PFSK-1 (cell line): ENCODE results near the gene LRRC72.

Experiments
- POLR2AphosphoS5 ChIP-seq: IDR thresholded peaks from 2 replicates; pipeline ENCODE4 v1.6.1; 2012; ENCODE audit warnings: low read depth, mild to moderate bottlenecking, control low read depth, low read length, moderate library complexity
- SIN3A ChIP-seq: IDR thresholded peaks from 2 replicates; pipeline ENCODE4 v1.6.1; 2012; ENCODE audit warnings: mild to moderate bottlenecking, low read length, moderate library complexity, borderline replicate concordance; ENCODE audit not compliant: insufficient read depth
- TAF1 ChIP-seq: IDR thresholded peaks from 2 replicates; pipeline ENCODE4 v1.6.1; 2012; ENCODE audit warnings: low read length, control low read depth, borderline replicate concordance; ENCODE audit not compliant: insufficient read depth

- TF ChIP-seq TAF1 (no peak), SIN3A (no peak), POLR2AphosphoS5 (no peak)
Observed at GRCh38 chr7:16559497-16560179, 33.0 kb downstream of the LRRC72 start.
